Measurements from ENCODE around the gene MYOZ2.

DNA sequence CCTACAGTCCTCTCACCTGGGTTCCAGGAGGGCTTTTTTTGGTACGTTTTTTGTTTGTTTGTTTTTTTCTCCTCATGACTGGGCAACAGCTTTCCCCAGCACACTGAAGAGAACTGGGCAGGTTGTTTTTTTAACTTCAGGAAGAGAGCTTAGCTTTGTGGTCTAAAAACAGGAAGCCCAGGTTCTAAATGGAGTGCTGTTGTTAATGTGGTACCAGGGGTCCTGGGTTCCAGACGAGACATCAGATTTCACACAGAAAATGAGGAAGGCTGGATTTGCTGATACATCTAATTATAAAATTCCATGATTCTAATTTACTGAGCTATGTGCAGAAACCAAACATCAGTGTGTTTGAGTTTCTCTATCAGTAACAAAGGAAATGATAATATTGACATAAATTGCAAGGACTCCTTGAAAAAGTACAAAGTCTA is 4.2 kb downstream of the MYOZ2 start:
- TF ChIP-seq GATA2 (IDR thresholded peaks at IDR 0.05; ENCODE audit: low read depth, low read length) (no peak), GATA3 (IDR thresholded peaks at IDR 0.05; ENCODE audit: low read depth, low read length) (no peak)

All from SH-SY5Y (cell line).